Measurements from ENCODE around the gene KIRREL3. TPM values are rescaled to one million over a fixed set of nuclear protein-coding genes. Genes with fewer than 3 reads are reported as not detected.

KIRREL3 gene
- total RNA-seq, 2 donors from 2014 or later = 0.61 to 0.64 TPM

DNA sequence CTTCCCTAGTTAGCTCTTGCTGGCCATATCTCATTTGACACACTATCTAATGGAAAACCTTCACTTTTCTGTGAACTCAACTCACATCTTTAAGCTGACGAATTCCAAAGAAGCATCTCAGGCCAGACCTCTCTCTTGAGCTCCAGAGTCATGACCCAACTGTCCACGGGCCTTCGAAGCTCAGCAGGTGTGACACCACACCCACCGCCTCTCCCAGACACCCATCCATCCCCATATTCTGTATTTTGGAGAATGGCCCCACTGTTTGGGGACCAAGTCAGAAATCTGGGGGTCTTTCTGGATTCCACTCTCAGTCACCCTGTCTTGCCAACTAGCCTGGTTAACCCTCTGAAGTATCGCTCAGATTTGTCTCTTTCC is 519.3 kb downstream of the KIRREL3 start:
- intact Hi-C loops (cut with DNase I) = loop anchor here (2.0 kb wide), 1 partner anchor 170 kb away; no protein-coding TSS in a partner anchor
- Histone ChIP-seq H3K4me3 (no peak overlapping the region), H3K4me1 (peaks cover 5% of the 10 kb centered on the region), H3K27me3 (no peaks in the 10 kb centered on the region), H3K27ac (no peak overlapping the region), H3K36me3 (no peaks in the 10 kb centered on the region), H3K9me3 (no peaks in the 10 kb centered on the region), H3K9ac (ENCODE audit: low read depth in 2 of 2, low read length in 2 of 2) (no peak overlapping the region)
- TF ChIP-seq, protein P1, sequence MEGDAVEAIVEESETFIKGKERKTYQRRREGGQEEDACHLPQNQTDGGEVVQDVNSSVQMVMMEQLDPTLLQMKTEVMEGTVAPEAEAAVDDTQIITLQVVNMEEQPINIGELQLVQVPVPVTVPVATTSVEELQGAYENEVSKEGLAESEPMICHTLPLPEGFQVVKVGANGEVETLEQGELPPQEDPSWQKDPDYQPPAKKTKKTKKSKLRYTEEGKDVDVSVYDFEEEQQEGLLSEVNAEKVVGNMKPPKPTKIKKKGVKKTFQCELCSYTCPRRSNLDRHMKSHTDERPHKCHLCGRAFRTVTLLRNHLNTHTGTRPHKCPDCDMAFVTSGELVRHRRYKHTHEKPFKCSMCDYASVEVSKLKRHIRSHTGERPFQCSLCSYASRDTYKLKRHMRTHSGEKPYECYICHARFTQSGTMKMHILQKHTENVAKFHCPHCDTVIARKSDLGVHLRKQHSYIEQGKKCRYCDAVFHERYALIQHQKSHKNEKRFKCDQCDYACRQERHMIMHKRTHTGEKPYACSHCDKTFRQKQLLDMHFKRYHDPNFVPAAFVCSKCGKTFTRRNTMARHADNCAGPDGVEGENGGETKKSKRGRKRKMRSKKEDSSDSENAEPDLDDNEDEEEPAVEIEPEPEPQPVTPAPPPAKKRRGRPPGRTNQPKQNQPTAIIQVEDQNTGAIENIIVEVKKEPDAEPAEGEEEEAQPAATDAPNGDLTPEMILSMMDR (IDR thresholded peaks at IDR 0.05) = no peak
- no peak for DNase-seq

DNA sequence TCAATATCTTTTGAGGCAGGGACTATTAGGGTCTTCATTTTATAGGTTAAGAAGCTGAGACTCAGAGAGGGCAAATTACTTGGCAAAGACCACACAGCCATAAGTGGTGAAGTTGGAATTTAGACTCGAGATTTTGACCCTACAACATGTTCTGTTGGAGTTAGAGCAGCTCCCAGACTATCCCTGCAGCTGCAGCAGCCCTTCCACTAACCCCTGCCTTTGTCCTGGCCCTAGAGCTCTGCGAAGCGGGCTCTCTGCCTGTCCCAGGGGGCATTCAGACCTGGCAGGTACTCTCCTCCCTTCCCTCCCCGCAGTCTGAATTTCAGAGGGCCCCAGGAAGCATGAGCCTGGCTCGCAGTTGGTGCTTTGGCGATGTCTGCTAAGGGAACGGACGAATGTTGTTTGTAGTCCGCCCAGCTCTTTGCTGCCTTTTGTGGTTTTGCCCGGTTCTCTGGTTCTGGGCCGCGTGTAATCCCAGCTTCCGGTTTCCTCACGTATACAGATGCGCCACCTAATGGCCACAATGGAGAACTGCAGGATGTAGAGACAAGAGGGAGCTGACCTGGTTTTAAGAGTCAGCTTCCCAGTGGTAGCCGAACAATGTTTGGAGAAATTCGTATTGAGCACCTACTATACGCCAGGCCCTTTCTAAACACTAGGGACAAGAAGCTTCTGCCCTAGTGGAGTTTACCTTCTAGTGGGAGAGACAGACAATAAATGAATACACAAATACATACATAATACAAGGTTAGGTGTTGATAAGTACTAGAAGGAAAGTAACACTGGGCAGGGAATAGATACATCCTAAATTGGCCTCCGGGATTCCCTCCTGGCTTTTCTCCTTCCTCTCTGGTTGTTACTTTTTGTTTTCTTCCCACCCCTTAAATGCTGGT is 519.9 kb downstream of the KIRREL3 start:
- intact Hi-C loops (cut with DNase I) = loop anchor here (2.0 kb wide), 1 partner anchor 170 kb away; no protein-coding TSS in a partner anchor
- Histone ChIP-seq H3K4me1 (peaks cover 5% of the 10 kb centered on the region), H3K27me3 (no peaks in the 10 kb centered on the region), H3K4me3 (no peak overlapping the region), H3K36me3 (no peaks in the 10 kb centered on the region), H3K27ac (peak overlapping the region; percentile 19), H3K9me3 (no peaks in the 10 kb centered on the region), H3K9ac (ENCODE audit: low read depth in 2 of 2, low read length in 2 of 2) (no peak overlapping the region)
- DNase-seq = peak; percentile 85
- TF ChIP-seq, protein P1 (IDR thresholded peaks at IDR 0.05) = peak; percentile 83

DNA sequence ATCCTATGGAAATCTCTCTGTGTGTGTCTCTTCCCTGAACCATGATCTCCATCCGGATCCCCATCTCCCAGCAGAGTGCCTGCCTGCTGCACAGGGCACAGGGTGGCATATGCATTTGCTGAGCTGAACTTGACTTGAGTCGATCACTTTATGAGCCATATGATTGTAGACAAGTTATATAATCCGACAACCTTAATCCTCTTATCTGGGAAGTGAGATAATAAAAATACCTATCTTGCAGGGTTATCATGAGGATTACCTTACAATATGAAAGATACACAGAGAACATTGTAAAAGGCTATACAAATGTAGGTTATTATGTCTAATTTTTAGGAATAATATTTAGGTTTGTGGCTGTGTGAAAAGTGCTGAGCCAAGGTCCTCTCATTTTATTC is 520.6 kb downstream of the KIRREL3 start:
- no peak overlapping the region for H3K9ac ChIP-seq (ENCODE audit: low read depth in 2 of 2, low read length in 2 of 2)

DNA sequence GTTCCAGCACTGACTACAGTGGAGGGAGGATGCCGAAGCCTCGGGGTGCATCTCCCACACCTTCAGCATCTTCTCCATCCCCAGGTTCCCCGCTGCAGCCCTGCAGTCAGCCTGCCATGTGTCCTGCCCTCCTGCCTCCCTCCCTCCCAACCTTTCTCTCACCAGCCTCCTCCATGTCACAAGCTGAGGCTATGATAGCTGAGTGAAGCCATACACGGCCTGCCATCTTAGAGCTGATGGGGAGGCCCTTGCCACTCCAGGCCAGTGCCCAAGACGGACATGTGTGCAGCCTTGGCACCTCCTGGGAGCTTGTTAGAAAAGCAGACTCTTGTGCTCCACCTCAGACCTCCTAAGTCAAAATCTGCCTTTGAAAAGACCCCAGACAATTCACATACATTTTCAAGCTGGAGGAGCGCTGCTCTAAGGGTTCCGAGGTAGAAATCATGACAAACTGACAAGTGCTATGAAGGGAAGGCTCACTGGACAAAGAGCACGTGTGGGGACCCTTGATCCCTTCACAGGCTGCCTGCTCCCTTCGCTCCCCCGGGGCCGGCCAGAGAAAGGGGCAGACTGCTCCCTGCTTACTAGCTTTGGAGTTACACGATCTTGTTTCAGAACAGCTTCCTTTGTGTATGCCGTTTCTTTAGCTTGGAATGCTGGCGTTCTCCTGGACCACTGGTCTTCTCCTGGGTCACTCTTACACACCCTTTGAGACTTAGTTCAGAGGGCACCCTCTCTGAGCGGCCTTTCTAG is 521.2 kb downstream of the KIRREL3 start:
- Histone ChIP-seq H3K4me3 (no peak overlapping the region), H3K9me3 (no peaks in the 10 kb centered on the region), H3K9ac (ENCODE audit: low read depth in 2 of 2, low read length in 2 of 2) (no peak overlapping the region), H3K27me3 (no peaks in the 10 kb centered on the region), H3K27ac (no peak overlapping the region), H3K4me1 (peaks cover 5% of the 10 kb centered on the region), H3K36me3 (no peaks in the 10 kb centered on the region)
- no peak for DNase-seq
- TF ChIP-seq, protein P1 (IDR thresholded peaks at IDR 0.05) = no peak
- intact Hi-C loops (cut with DNase I) = loop anchor here (5.0 kb wide), 1 partner anchor 37 kb away; no protein-coding TSS in a partner anchor

More for the DNA sequence above, 520.6 kb downstream of the KIRREL3 start:
- no peak for DNase-seq
- H3K4me3 ChIP-seq = no peak overlapping the region
- H3K36me3 ChIP-seq = no peaks in the 10 kb centered on the region
- H3K27ac ChIP-seq = no peak overlapping the region
- TF ChIP-seq, protein P1 (IDR thresholded peaks at IDR 0.05) = no peak
- intact Hi-C loops (cut with DNase I) = loop anchor here (2.0 kb wide), 1 partner anchor 169 kb away; no protein-coding TSS in a partner anchor
- H3K27me3 ChIP-seq = no peaks in the 10 kb centered on the region
- H3K4me1 ChIP-seq = peaks cover 5% of the 10 kb centered on the region
- no peaks in the 10 kb centered on the region for H3K9me3 ChIP-seq

DNA sequence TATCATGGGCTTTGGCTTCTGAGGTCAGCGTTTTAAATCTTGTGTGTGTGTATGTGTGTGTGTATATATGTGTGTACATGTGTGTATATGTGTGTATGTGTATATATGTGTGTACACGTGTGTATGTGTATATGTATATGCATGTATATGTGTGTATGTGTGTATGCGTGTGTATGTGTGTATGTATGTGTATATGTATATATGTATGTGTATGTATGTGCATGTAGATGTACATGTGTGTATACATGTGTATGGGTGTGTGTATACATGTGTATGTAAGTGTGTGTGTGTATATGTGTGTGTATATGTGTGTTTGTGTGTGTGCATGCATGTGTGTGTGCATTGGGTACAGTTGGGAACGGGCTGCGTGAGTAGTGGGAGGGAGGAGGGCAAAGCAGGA is 522.1 kb downstream of the KIRREL3 start:
- H3K4me3 ChIP-seq = no peak overlapping the region
- H3K9me3 ChIP-seq = no peaks in the 10 kb centered on the region
- no peak overlapping the region for H3K27ac ChIP-seq
- intact Hi-C loops (cut with DNase I) = loop anchor here (5.0 kb wide), 1 partner anchor 36 kb away; no protein-coding TSS in a partner anchor
- H3K9ac ChIP-seq (ENCODE audit: low read depth in 2 of 2, low read length in 2 of 2) = no peak overlapping the region
- H3K27me3 ChIP-seq = no peaks in the 10 kb centered on the region
- H3K4me1 ChIP-seq = peaks cover 5% of the 10 kb centered on the region
- no peaks in the 10 kb centered on the region for H3K36me3 ChIP-seq
- no peak for DNase-seq
- TF ChIP-seq, protein P1 (IDR thresholded peaks at IDR 0.05) = no peak
